Measurements from ENCODE around the gene VPS39.

DNA sequence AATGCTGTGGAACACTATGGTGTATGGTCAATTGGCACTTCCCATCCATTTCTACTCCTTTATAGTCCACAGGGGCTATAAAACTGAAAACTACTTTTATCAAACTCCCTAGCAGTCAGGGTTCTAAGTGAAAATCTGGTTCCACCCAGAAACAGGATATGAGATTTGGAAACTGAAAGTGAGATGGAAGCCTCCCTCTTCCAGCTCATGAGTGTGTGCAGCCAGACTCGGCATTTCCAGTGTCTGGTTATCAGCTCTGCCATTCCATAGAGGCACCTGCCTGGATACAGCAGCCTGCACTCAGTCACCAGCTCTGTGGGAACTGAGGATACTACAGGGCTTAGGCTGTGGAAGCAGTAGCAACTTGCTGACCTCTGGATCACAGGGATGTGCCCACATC, 37.0 kb downstream of the VPS39 start:
- TF ChIP-seq, protein P1, sequence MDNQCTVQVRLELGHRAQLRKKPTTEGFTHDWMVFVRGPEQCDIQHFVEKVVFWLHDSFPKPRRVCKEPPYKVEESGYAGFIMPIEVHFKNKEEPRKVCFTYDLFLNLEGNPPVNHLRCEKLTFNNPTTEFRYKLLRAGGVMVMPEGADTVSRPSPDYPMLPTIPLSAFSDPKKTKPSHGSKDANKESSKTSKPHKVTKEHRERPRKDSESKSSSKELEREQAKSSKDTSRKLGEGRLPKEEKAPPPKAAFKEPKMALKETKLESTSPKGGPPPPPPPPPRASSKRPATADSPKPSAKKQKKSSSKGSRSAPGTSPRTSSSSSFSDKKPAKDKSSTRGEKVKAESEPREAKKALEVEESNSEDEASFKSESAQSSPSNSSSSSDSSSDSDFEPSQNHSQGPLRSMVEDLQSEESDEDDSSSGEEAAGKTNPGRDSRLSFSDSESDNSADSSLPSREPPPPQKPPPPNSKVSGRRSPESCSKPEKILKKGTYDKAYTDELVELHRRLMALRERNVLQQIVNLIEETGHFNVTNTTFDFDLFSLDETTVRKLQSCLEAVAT (IDR thresholded peaks at IDR 0.05) = no peak
- TF ChIP-seq POLR2AphosphoS2 (IDR thresholded peaks at IDR 0.05; ENCODE audit: low read length) = no peak
- no peak for TF ChIP-seq PHF8 (IDR thresholded peaks at IDR 0.05; ENCODE audit: borderline replicate concordance, low read length)
- no peak for TF ChIP-seq GABPA (tag; conservative IDR thresholded peaks at IDR 0.05; ENCODE audit: low read depth)
- no peak for TF ChIP-seq NRF1 (conservative IDR thresholded peaks at IDR 0.05 in 1 of 2, IDR thresholded peaks at IDR 0.05 in 1 of 2)
- TF ChIP-seq, protein P2, sequence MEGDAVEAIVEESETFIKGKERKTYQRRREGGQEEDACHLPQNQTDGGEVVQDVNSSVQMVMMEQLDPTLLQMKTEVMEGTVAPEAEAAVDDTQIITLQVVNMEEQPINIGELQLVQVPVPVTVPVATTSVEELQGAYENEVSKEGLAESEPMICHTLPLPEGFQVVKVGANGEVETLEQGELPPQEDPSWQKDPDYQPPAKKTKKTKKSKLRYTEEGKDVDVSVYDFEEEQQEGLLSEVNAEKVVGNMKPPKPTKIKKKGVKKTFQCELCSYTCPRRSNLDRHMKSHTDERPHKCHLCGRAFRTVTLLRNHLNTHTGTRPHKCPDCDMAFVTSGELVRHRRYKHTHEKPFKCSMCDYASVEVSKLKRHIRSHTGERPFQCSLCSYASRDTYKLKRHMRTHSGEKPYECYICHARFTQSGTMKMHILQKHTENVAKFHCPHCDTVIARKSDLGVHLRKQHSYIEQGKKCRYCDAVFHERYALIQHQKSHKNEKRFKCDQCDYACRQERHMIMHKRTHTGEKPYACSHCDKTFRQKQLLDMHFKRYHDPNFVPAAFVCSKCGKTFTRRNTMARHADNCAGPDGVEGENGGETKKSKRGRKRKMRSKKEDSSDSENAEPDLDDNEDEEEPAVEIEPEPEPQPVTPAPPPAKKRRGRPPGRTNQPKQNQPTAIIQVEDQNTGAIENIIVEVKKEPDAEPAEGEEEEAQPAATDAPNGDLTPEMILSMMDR (IDR thresholded peaks at IDR 0.05 in 2 of 3, conservative IDR thresholded peaks at IDR 0.05 in 1 of 3; ENCODE audit: insufficient read depth in 2 of 3, low read depth in 1 of 3, low read length in 3 of 3) = no peak
- TF ChIP-seq CBFB (CRISPR knock-in tag; IDR thresholded peaks at IDR 0.05) = no peak
- no peak for TF ChIP-seq POLR2A (conservative IDR thresholded peaks at IDR 0.05)
- TF ChIP-seq, protein P3, sequence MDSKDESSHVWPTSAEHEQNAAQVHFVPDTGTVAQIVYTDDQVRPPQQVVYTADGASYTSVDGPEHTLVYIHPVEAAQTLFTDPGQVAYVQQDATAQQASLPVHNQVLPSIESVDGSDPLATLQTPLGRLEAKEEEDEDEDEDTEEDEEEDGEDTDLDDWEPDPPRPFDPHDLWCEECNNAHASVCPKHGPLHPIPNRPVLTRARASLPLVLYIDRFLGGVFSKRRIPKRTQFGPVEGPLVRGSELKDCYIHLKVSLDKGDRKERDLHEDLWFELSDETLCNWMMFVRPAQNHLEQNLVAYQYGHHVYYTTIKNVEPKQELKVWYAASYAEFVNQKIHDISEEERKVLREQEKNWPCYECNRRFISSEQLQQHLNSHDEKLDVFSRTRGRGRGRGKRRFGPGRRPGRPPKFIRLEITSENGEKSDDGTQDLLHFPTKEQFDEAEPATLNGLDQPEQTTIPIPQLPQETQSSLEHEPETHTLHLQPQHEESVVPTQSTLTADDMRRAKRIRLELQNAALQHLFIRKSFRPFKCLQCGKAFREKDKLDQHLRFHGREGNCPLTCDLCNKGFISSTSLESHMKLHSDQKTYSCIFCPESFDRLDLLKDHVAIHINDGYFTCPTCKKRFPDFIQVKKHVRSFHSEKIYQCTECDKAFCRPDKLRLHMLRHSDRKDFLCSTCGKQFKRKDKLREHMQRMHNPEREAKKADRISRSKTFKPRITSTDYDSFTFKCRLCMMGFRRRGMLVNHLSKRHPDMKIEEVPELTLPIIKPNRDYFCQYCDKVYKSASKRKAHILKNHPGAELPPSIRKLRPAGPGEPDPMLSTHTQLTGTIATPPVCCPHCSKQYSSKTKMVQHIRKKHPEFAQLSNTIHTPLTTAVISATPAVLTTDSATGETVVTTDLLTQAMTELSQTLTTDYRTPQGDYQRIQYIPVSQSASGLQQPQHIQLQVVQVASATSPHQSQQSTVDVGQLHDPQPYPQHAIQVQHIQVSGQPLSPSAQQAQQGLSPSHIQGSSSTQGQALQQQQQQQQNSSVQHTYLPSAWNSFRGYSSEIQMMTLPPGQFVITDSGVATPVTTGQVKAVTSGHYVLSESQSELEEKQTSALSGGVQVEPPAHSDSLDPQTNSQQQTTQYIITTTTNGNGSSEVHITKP (IDR thresholded peaks at IDR 0.05; ENCODE audit: partially characterized antibody) = no peak
- TF ChIP-seq, protein P4, sequence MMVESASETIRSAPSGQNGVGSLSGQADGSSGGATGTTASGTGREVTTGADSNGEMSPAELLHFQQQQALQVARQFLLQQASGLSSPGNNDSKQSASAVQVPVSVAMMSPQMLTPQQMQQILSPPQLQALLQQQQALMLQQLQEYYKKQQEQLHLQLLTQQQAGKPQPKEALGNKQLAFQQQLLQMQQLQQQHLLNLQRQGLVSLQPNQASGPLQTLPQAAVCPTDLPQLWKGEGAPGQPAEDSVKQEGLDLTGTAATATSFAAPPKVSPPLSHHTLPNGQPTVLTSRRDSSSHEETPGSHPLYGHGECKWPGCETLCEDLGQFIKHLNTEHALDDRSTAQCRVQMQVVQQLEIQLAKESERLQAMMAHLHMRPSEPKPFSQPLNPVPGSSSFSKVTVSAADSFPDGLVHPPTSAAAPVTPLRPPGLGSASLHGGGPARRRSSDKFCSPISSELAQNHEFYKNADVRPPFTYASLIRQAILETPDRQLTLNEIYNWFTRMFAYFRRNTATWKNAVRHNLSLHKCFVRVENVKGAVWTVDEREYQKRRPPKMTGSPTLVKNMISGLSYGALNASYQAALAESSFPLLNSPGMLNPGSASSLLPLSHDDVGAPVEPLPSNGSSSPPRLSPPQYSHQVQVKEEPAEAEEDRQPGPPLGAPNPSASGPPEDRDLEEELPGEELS (CRISPR knock-in tag; IDR thresholded peaks at IDR 0.05; ENCODE audit: borderline replicate concordance) = no peak

Measured in K562 (cell line).